Transverse colon (tissue), 4 donors: ENCODE data around the gene GAPVD1.
"Not testable (repeated sequence)": the region's sequence is repeated elsewhere in the genome, so short reads cannot be mapped to it uniquely, and the experiment has no call there.

Experiments
- CTCF ChIP-seq, 5 experiments: fragments of 200-600 bp in 3 of 5; fragments of 450-650 bp in 2 of 5; sonication (generic) in 3 of 5; IDR thresholded peaks; 1 replicate in 2 of 5; 2 replicates in 3 of 5; pipeline ENCODE4 v1.5.1; 2016 to 2017; ENCODE audit warnings: antibody characterized with exemption in 5 of 5, inconsistent platforms in 3 of 5, mild to moderate bottlenecking in 2 of 5, moderate library complexity in 1 of 5
- EP300 ChIP-seq: sonication (generic); formaldehyde crosslinking; IDR thresholded peaks from one replicate; pipeline ENCODE4 v1.6.1; 2017; ENCODE audit warnings: antibody characterized with exemption, low read depth
- POLR2A ChIP-seq: fragments of 450-650 bp; IDR thresholded peaks from one replicate; pipeline ENCODE4 v1.6.1; 2016; ENCODE audit warnings: antibody characterized with exemption, mild to moderate bottlenecking, moderate library complexity
- POLR2AphosphoS5 ChIP-seq, 3 donors: sonication (generic); formaldehyde crosslinking; IDR thresholded peaks; one replicate each; pipeline ENCODE4 v1.6.1; 2016; ENCODE audit warnings: antibody characterized with exemption in 3 of 3

GRCh38 chr9:125236520-125237159 lies 25.0 kb upstream of the GAPVD1 start:
- TF ChIP-seq CTCF (IDR thresholded peaks at IDR 0.05); POLR2A; EP300; POLR2AphosphoS5 (IDR thresholded peaks at IDR 0.05): not testable (repeated sequence)
